Measurements from ENCODE around the gene MAGOH. TPM values are rescaled to one million over a fixed set of nuclear protein-coding genes. Genes with fewer than 3 reads are reported as not detected.

MAGOH gene
- total and polyA plus RNA-seq, 2 of the 13 experiments (the other 11 are each of a cell fraction or from before 2014, with no cell fraction given): 24.1 to 87.0 TPM

DNA sequence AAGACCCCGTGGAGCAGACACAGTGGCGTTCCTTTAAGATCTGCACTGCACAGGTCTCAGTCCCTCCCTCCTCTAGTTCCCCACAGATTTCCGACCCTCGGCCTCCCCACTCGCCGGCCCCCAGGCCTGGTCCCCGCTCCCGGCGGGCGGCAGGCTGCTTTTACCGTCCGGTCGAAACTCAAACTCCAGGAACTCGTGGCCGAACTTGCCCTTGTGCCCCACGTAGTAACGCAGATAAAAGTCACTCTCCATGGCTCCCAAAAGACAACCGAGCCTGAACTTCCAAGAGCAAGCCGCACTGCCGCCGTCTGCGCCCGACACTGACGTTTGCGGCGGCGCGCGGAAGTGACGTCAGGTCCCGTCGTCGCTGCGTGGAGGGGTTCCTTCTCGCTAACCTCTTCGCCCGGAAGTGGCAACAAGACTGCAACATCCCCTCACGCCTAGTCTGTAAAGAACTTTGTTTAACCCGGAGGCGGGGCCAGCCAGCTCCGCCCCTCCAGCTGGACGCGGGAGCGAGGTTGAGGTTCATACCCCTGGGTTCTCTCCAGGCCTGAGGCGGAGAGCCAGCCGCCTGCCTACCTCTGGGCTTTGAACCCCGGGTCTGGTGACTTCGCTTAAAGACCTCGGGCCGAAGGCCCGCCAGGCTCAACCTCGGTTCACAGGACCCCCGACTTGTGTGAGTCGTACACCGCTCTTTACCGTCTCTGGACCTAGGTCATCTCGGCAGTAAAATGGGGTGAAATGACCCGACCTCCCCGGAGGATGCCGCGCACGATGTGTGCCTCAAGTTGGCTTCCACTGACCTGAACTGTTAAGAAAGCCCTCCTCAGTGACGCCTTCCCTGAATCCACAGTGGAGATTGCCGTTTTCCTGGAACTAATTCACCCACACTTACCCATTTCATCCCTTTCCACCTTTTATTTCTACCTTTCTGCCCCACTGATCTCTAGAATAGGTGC, at the start of gene MAGOH (continued):
- TF ChIP-seq, protein P1, sequence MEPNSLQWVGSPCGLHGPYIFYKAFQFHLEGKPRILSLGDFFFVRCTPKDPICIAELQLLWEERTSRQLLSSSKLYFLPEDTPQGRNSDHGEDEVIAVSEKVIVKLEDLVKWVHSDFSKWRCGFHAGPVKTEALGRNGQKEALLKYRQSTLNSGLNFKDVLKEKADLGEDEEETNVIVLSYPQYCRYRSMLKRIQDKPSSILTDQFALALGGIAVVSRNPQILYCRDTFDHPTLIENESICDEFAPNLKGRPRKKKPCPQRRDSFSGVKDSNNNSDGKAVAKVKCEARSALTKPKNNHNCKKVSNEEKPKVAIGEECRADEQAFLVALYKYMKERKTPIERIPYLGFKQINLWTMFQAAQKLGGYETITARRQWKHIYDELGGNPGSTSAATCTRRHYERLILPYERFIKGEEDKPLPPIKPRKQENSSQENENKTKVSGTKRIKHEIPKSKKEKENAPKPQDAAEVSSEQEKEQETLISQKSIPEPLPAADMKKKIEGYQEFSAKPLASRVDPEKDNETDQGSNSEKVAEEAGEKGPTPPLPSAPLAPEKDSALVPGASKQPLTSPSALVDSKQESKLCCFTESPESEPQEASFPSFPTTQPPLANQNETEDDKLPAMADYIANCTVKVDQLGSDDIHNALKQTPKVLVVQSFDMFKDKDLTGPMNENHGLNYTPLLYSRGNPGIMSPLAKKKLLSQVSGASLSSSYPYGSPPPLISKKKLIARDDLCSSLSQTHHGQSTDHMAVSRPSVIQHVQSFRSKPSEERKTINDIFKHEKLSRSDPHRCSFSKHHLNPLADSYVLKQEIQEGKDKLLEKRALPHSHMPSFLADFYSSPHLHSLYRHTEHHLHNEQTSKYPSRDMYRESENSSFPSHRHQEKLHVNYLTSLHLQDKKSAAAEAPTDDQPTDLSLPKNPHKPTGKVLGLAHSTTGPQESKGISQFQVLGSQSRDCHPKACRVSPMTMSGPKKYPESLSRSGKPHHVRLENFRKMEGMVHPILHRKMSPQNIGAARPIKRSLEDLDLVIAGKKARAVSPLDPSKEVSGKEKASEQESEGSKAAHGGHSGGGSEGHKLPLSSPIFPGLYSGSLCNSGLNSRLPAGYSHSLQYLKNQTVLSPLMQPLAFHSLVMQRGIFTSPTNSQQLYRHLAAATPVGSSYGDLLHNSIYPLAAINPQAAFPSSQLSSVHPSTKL (CRISPR knock-in tag; IDR thresholded peaks at IDR 0.05): peak; percentile 66
- peak; percentile 54; the same call in 1 of the 2 replicates for TF ChIP-seq ZNF510 (CRISPR knock-in tag; IDR thresholded peaks at IDR 0.05; ENCODE audit: low read depth)
- TF ChIP-seq ZNF816 (CRISPR knock-in tag; IDR thresholded peaks at IDR 0.05; ENCODE audit: borderline replicate concordance): no peak
- TF ChIP-seq, protein P2, sequence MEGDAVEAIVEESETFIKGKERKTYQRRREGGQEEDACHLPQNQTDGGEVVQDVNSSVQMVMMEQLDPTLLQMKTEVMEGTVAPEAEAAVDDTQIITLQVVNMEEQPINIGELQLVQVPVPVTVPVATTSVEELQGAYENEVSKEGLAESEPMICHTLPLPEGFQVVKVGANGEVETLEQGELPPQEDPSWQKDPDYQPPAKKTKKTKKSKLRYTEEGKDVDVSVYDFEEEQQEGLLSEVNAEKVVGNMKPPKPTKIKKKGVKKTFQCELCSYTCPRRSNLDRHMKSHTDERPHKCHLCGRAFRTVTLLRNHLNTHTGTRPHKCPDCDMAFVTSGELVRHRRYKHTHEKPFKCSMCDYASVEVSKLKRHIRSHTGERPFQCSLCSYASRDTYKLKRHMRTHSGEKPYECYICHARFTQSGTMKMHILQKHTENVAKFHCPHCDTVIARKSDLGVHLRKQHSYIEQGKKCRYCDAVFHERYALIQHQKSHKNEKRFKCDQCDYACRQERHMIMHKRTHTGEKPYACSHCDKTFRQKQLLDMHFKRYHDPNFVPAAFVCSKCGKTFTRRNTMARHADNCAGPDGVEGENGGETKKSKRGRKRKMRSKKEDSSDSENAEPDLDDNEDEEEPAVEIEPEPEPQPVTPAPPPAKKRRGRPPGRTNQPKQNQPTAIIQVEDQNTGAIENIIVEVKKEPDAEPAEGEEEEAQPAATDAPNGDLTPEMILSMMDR (CRISPR knock-in tag; IDR thresholded peaks at IDR 0.05): no peak; the same call in 1 of the 2 replicates
- TF ChIP-seq TAF1 (CRISPR knock-in tag; IDR thresholded peaks at IDR 0.05): peak; percentile 79
- TF ChIP-seq, protein P3, sequence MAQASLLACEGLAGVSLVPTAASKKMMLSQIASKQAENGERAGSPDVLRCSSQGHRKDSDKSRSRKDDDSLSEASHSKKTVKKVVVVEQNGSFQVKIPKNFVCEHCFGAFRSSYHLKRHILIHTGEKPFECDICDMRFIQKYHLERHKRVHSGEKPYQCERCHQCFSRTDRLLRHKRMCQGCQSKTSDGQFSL (CRISPR knock-in tag; IDR thresholded peaks at IDR 0.05): no peak
- TF ChIP-seq, protein P4, sequence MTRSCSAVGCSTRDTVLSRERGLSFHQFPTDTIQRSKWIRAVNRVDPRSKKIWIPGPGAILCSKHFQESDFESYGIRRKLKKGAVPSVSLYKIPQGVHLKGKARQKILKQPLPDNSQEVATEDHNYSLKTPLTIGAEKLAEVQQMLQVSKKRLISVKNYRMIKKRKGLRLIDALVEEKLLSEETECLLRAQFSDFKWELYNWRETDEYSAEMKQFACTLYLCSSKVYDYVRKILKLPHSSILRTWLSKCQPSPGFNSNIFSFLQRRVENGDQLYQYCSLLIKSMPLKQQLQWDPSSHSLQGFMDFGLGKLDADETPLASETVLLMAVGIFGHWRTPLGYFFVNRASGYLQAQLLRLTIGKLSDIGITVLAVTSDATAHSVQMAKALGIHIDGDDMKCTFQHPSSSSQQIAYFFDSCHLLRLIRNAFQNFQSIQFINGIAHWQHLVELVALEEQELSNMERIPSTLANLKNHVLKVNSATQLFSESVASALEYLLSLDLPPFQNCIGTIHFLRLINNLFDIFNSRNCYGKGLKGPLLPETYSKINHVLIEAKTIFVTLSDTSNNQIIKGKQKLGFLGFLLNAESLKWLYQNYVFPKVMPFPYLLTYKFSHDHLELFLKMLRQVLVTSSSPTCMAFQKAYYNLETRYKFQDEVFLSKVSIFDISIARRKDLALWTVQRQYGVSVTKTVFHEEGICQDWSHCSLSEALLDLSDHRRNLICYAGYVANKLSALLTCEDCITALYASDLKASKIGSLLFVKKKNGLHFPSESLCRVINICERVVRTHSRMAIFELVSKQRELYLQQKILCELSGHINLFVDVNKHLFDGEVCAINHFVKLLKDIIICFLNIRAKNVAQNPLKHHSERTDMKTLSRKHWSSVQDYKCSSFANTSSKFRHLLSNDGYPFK (CRISPR knock-in tag; IDR thresholded peaks at IDR 0.05; ENCODE audit: borderline replicate concordance): peak; percentile 89; the same call in 1 of the 2 replicates
- no peak for TF ChIP-seq JARID2 (CRISPR knock-in tag; IDR thresholded peaks at IDR 0.05; ENCODE audit: insufficient replicate concordance)
- TF ChIP-seq SMAD3 (CRISPR knock-in tag; IDR thresholded peaks at IDR 0.05): no peak
- TF ChIP-seq ZNF101 (CRISPR knock-in tag; IDR thresholded peaks at IDR 0.05; ENCODE audit: borderline replicate concordance, low read depth): peak; percentile 21; the same call in 1 of the 2 replicates
- TF ChIP-seq SMYD3 (CRISPR knock-in tag; IDR thresholded peaks at IDR 0.05): no peak
- no peak for TF ChIP-seq ZNF660 (CRISPR knock-in tag; IDR thresholded peaks at IDR 0.05; ENCODE audit: borderline replicate concordance, low read depth)
- TF ChIP-seq, protein P5, sequence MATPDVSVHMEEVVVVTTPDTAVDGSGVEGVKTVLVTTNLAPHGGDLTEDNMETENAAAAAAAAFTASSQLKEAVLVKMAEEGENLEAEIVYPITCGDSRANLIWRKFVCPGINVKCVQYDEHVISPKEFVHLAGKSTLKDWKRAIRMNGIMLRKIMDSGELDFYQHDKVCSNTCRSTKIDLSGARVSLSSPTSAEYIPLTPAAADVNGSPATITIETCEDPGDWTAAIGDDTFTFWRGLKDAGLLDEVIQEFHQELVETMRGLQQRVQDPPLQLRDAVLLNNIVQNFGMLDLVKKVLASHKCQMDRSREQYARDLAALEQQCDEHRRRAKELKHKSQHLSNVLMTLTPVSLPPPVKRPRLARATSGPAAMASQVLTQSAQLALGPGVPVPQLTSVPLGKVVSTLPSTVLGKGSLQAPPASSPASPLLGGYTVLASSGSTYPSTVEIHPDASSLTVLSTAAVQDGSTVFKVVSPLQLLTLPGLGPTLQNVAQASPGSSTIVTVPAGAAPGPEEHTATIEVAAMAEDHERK (CRISPR knock-in tag; IDR thresholded peaks at IDR 0.05; ENCODE audit: low read depth): peak; percentile 84
- TF ChIP-seq, protein P6, sequence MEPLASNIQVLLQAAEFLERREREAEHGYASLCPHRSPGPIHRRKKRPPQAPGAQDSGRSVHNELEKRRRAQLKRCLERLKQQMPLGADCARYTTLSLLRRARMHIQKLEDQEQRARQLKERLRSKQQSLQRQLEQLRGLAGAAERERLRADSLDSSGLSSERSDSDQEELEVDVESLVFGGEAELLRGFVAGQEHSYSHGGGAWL (CRISPR knock-in tag; IDR thresholded peaks at IDR 0.05): peak; percentile 80; the same call in 1 of the 2 replicates

Data from HepG2 (cell line).